ENCODE results near the gene CSNK1A1L.
"Not testable (repeated sequence)": the region's sequence is repeated elsewhere in the genome, so short reads cannot be mapped to it uniquely, and the experiment has no call there.

Gene CSNK1A1L

GRCh38 chr13:37102896-37103295, 2.6 kb downstream of the CSNK1A1L start:
- DNase-seq, result no peak

GRCh38 chr13:37101201-37101600, 4.3 kb downstream of the CSNK1A1L start:
- DNase-seq, result no peak

- DNase-seq, result no peak
These were observed 4.7 kb downstream of the CSNK1A1L start for GRCh38 chr13:37100731-37101130.

DNA sequence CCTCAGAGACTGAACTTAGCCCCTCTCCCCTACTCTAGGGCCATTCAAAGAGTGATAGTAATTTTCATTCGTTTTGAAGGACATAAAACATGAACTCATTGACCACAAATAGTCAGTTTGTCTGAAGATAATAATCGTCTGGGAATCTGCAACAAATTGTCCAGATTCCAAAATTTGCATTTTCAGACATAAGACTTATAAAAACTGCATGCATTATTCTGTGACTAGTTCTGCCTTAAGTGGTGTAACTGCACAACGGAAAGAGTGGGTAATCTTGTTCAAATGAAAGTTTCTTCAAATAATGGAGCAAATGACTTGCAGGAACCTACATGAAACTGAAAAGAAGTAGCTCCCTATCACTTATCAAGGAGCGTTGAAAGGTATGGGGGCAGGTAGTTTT, 8.4 kb downstream of the CSNK1A1L start:
- no peak for DNase-seq

GRCh38 chr13:37094840-37095239, 10.6 kb downstream of the CSNK1A1L start:
- DNase-seq, result no peak

- no peak for DNase-seq
These were observed 11.4 kb downstream of the CSNK1A1L start for GRCh38 chr13:37094099-37094498.

DNA sequence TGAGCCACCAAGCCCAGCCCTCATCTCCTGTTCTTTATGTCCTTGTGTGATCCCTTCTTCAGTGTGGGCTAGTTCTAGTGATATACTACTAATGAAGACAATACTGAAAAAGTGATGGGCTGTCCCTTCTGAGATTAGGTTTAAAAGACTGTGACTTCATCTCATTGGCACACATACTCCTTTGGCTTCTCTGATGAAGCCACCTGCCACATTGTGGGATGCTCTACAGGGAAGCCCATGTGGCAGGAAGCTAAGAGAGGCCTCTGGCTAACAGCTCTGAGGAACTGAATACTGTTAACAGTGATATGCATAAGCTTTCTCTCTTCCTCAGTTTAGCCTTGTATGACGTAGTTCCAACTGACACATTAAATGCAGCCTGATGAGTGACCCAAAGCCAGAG, 13.6 kb downstream of the CSNK1A1L start:
- DNase-seq, result no peak

- DNase-seq, result no peak
These were observed 14.6 kb downstream of the CSNK1A1L start for GRCh38 chr13:37090912-37091311.

DNA sequence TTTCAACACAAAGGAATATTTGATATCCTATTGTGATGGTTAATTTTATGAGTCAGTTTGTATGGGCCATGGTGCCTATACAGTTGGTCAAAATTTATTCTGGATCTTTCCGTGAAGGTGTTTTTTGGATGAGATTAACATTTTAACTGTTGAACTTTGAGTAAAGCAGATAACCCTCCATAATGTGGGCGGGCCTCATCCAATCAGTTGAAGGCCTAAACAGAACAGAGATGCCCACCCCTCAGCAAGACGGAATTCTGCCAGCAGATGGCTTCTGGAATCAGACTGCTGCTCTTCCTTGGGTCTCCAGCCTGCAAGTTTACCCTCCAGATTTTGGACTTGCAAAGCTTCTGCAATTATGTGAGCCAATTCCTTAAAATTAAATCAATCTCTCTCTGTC, 16.0 kb downstream of the CSNK1A1L start:
- DNase-seq, result no peak

GRCh38 chr13:37087486-37087885, 18.0 kb downstream of the CSNK1A1L start:
- no peak for DNase-seq

GRCh38 chr13:37085606-37086005, 19.9 kb downstream of the CSNK1A1L start:
- DNase-seq, result no peak

GRCh38 chr13:37076818-37077217, 28.6 kb downstream of the CSNK1A1L start:
- DNase-seq, result no peak

- no peak for DNase-seq
These were observed 30.3 kb downstream of the CSNK1A1L start for GRCh38 chr13:37075164-37075563.

DNA sequence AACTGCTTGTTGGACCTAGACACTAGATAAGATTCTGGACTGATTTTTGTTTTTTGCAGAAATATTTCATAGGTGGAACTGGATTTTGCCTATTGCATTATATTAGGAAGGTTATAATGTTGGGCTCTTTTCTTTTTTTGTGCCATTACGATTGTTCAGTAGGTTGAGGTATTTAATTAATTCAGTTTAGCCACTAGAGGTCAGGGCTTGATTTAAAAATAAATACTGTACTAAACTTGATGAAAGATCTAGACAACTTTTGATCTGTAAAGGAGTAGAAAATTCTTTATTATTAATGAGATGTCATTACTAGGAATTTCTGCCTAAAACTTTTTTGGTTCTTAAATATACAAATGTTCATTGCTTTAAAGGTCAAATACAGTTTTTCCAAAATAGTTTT, 30.8 kb downstream of the CSNK1A1L start:
- DNase-seq, result no peak

- no peak for DNase-seq
These were observed 33.4 kb downstream of the CSNK1A1L start for GRCh38 chr13:37072024-37072423.

DNA sequence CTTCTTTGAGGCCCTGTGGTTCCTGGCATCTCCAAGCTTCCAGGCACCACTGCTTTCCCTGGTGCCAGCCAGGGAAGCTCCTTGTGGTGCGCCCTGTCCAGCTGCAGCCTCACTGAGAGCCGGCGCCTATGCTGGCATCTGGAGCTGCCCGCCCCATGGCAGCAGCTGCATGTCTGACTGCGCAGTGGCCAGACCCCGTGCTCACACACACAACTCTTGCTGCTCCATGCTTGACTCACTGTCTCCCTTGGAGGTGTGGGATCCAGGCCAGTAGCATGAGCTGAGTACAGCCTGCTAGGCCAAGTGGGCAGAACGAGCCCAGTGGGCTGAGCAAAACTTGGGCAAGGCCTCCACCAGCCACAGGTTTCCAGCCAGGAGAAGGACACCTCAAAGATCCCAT, 34.5 kb downstream of the CSNK1A1L start:
- no peak for DNase-seq

DNA sequence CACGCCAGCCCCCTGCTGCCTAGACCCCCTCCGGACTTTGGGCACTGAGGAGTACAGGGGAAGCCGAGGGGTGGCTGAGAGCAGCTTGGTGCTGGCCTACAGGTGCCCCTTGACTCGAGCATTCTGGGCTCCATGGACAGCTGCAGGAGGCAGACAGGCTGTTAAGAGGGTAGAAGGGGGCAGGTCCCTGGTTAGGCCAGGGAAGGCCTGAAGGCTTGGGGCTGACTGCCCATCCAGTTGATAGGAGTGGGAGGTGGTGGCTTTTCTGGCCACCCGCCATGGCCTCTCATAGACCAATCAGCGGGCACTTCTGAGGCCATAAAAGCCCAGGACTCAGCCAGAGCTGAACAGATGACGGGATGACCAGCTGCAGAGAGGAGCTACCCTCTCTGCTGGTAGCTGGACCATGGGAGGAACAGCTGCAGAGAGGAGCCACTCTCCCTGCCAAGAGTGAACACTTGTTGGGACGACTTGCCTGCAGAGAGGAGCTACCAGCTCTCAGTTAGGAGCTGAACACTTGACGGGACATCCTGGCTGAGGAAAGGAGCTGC, 35.2 kb downstream of the CSNK1A1L start:
- no peak for DNase-seq

GRCh38 chr13:37069597-37070103, 35.8 kb downstream of the CSNK1A1L start:
- DNase-seq, result no peak

DNA sequence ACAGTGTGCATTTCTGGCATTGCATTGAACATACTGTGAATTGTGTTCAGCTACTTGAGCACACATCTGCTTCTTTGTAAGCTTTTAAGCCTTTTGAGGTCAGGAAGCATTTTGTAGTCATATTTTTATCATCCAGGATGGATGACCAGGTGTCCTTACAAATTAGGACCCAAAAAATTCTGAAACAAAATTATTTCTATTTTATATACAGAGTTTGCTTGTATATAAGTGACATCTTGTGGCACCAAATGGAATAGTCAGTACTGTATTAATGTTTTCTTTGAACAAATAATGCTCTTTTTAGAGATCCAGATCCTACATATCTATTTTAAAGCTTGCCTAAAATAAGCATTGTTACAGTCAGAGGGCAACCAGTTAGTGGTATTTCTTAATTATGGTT, 36.5 kb downstream of the CSNK1A1L start:
- DNase-seq, result no peak

DNA sequence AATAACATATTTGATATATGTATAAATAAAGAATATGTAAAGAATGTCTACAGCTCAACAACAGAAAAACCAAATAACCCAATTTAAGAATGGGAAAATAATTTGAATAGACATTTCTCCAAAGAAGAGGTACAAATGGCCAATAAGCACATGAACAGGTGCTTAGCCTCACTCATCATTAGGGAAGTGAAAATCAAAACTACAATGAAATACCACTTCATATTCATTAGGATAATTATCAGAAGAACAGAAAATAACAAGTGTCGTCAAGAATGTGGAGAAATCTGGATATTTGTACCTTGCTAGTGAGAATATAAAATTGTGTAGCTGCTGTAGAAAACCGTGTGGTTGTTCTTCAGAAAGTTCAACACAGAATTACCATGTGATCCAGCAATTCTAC, 37.6 kb downstream of the CSNK1A1L start:
- DNase-seq, result no peak

DNA sequence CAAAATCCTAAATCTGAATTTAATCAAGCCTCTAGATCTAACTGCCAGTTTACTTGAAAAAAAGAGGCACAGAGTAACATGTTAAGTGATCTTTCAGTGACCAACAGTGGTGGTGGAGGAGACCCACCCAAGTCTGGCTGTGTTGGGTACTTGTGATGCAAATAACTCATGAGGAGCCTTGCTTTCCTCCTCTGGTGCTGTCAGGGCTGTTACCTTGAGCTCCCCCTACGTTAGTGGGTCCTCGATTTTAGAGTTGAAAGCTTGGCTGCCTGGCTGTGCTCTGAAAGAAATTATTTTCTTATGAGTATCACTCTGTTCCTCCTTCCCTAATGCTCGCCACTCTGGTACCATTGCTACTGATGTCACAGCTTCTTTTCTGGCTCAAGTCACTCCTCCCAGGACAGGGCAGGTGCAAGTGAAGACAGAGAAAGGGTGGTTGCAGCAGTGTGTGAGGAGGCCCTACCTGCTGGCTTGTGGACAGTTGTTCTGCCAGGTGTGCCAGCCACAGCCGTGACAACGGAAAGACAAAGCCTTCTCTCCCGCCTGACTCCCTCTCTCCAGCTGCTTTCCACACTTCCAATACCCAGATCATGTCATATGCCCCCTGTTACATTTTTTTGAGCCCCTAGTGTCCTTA, 39.5 kb downstream of the CSNK1A1L start:
- DNase-seq, result no peak

DNA sequence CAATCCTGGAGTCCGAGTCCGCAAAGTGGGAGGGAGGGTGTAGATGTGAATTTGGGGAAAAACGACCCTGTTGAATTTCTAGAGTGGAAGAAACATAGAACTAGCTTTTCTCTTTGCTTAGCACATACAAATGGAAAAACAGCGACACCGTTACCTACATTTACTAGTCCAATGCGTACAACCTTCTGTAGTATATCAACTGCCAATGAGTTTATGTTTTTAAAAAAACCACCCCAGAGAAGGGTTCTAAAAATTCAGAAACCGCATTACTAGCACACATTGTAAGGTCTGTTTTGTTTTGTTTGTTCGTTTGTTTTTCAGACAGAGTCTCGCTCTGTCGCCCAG, 45.6 kb downstream of the CSNK1A1L start:
- no peak for DNase-seq

GRCh38 chr13:37058910-37059847, 46.3 kb downstream of the CSNK1A1L start, which contains the start of gene SUPT20H:
Gene SUPT20H, minus strand, starts transcription at chr13:37059688. Its CDS starts 8,198 bp downstream, at chr13:37051490.
- peak; percentile 98 for DNase-seq

- DNase-seq, result not testable (repeated sequence)
These were observed 49.2 kb downstream of the CSNK1A1L start for GRCh38 chr13:37056228-37056627.

All from activated effector memory CD4-positive, alpha-beta T cell treated with anti-CD3 and anti-CD28 coated beads, Interleukin-2, amount 50 U/mL, for 16 hours (primary cell).